ENCODE measurements around the gene AP5M1.
"Not testable (repeated sequence)": the region's sequence is repeated elsewhere in the genome, so short reads cannot be mapped to it uniquely, and the experiment has no call there.

The AP5M1 gene

DNA sequence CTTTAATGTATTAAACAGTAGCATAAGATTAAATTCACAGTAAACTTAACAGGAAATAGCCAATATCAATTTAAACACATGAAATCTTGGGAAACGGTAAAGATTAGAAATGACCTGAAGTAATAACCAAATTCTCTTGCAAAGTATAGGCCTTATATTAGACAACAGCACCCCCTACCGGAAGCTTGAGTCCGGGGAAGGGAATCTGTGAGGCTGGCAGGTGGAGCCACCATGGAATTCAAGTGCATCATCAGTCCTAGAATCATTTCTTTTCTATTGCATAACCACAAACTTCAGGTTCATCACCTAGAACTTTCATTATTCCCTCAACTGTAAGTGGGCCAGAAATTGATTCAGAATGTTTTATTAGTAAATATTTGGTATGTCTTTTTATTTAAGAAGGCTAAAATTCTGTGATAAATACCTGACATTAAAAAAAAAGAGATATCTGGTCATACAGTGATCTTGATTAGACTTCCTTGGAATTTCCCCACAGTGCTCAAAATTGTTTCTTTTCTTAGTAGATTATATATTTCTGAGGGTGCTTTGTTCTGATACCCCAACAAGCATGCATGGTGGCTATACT, 48.6 kb downstream of the AP5M1 start:
- Mint-ChIP-seq H3K4me3 (no peak overlapping the region), H3K36me3 (ENCODE audit: low read depth) (no peaks in the 10 kb centered on the region), H3K27ac (no peak overlapping the region), H3K4me1 (ENCODE audit: low read depth) (peaks cover 8% of the 10 kb centered on the region), H3K27me3 (no peaks in the 10 kb centered on the region), H3K9me3 (no peaks in the 10 kb centered on the region)

- H3K4me3 Mint-ChIP-seq = no peak overlapping the region
- no peak overlapping the region for H3K27ac Mint-ChIP-seq
- no peaks in the 10 kb centered on the region for H3K4me1 Mint-ChIP-seq (ENCODE audit: low read depth)
- no peaks in the 10 kb centered on the region for H3K36me3 Mint-ChIP-seq (ENCODE audit: low read depth)
- no peaks in the 10 kb centered on the region for H3K9me3 Mint-ChIP-seq
- H3K27me3 Mint-ChIP-seq = peaks cover 3% of the 10 kb centered on the region
Observed at GRCh38 chr14:57319636-57320192, 50.9 kb downstream of the AP5M1 start.

DNA sequence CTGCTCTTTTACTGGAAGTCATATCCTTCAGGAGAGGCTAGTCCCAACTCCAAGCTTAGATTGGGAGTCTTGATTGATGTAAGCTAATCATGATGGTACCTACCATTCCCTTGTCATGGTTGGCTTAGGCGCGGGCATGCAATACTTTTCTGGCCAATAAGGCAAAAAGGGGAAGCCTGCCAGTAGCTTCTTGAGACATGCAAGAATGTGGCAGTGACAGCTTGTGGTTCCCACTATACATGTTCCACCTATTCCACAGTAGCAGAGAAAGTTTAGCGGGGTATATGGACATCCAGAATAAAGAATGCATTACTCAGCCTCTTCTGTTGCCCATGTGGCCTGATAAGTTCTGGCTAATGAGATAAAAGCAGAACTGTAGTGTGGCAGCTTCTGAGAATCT, 55.0 kb downstream of the AP5M1 start:
- H3K27me3 Mint-ChIP-seq = peaks cover 7% of the 10 kb centered on the region
- H3K9me3 Mint-ChIP-seq = no peaks in the 10 kb centered on the region
- no peak overlapping the region for H3K4me3 Mint-ChIP-seq
- no peaks in the 10 kb centered on the region for H3K4me1 Mint-ChIP-seq (ENCODE audit: low read depth)
- H3K36me3 Mint-ChIP-seq (ENCODE audit: low read depth) = no peaks in the 10 kb centered on the region
- H3K27ac Mint-ChIP-seq = no peak overlapping the region

- no peak overlapping the region for H3K27ac Mint-ChIP-seq
- H3K4me3 Mint-ChIP-seq = no peak overlapping the region
- no peaks in the 10 kb centered on the region for H3K4me1 Mint-ChIP-seq (ENCODE audit: low read depth)
- no peaks in the 10 kb centered on the region for H3K9me3 Mint-ChIP-seq
- no peaks in the 10 kb centered on the region for H3K36me3 Mint-ChIP-seq (ENCODE audit: low read depth)
- peaks cover 7% of the 10 kb centered on the region for H3K27me3 Mint-ChIP-seq
Observed at GRCh38 chr14:57326253-57326652, 57.5 kb downstream of the AP5M1 start.

GRCh38 chr14:57329833-57330232, 61.1 kb downstream of the AP5M1 start:
- Mint-ChIP-seq H3K4me3 (no peak overlapping the region), H3K36me3 (ENCODE audit: low read depth) (peaks cover under 1% of the 10 kb centered on the region), H3K9me3 (peaks cover 14% of the 10 kb centered on the region), H3K4me1 (ENCODE audit: low read depth) (no peaks in the 10 kb centered on the region), H3K27me3 (peaks cover 4% of the 10 kb centered on the region), H3K27ac (no peak overlapping the region)

DNA sequence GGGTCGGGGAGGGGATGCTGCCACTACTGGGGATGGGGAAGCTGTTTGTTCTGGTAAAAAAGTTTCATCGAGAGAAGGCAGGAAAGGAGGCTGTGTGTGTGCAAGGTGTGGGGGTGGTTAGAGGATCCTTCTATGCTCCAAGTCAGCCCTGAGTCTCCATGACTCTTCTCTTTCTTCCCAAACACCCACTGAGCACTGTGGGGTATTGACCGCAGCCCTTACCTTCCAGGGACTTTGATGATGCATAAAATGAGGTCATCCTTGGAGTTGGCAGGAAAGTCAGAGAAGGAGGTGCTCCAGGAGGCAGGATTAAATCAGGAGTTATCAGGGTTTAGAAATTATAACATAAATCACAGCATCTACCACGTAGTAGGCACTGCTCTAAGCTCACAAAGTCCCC, 63.7 kb downstream of the AP5M1 start:
- H3K4me1 Mint-ChIP-seq (ENCODE audit: low read depth); H3K4me3 Mint-ChIP-seq; H3K27ac Mint-ChIP-seq; H3K36me3 Mint-ChIP-seq (ENCODE audit: low read depth); H3K27me3 Mint-ChIP-seq: not testable (repeated sequence)
- H3K9me3 Mint-ChIP-seq = peaks cover 19% of the 10 kb centered on the region

DNA sequence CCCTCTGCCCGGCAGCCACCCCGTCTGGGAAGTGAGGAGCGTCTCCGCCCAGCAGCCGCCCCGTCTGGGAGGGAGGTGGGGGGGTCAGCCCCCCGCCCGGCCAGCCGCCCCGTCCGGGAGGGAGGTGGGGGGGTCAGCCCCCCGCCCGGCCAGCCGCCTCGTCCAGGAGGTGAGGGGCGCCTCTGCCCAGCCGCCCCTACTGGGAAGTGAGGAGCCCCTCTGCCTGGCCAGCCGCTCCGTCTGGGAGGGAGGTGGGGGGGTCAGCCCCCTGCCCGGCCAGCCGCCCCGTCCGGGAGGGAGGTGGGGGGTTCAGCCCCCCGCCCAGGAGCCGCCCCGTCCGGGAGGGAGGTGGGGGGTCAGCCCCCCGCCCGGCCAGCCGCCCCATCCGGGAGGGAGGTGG, 65.0 kb downstream of the AP5M1 start:
- not testable (repeated sequence) for H3K4me1 Mint-ChIP-seq (ENCODE audit: low read depth); H3K4me3 Mint-ChIP-seq; H3K36me3 Mint-ChIP-seq (ENCODE audit: low read depth); H3K27ac Mint-ChIP-seq; H3K27me3 Mint-ChIP-seq
- peaks cover 19% of the 10 kb centered on the region for H3K9me3 Mint-ChIP-seq

GRCh38 chr14:57343545-57344297, 75.0 kb downstream of the AP5M1 start:
- not testable (repeated sequence) for H3K9me3 Mint-ChIP-seq, H3K4me3 Mint-ChIP-seq
- H3K27me3 Mint-ChIP-seq = peaks cover 27% of the 10 kb centered on the region

DNA sequence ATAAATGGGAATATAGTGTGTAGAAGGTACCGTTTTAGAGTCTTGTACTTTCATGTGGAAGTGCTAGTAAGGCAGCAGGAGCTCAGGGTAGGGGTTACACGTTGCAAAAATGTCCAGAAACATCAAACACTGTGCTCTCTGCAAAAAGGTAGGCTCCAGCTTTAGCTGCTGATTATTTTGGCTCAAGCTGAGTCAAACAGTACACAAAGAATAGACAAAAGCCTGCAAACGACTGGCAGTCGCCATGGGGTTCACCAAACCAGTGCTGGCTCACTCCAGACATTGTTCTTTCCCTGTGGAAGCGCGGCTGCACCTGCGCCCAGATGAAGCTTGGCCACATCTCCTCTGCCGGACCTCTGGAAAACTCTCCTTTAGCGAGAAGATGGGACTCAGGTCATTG, 76.3 kb downstream of the AP5M1 start:
- no peaks in the 10 kb centered on the region for H3K36me3 Mint-ChIP-seq (ENCODE audit: low read depth)
- H3K27ac Mint-ChIP-seq = no peak overlapping the region
- H3K4me3 Mint-ChIP-seq = no peak overlapping the region
- H3K4me1 Mint-ChIP-seq (ENCODE audit: low read depth) = no peaks in the 10 kb centered on the region
- H3K27me3 Mint-ChIP-seq = peaks cover 35% of the 10 kb centered on the region
- no peaks in the 10 kb centered on the region for H3K9me3 Mint-ChIP-seq

More at GRCh38 chr14:57343545-57344297, 75.0 kb downstream of the AP5M1 start:
- not testable (repeated sequence) for H3K27ac Mint-ChIP-seq; H3K36me3 Mint-ChIP-seq (ENCODE audit: low read depth); H3K4me1 Mint-ChIP-seq (ENCODE audit: low read depth)

DNA sequence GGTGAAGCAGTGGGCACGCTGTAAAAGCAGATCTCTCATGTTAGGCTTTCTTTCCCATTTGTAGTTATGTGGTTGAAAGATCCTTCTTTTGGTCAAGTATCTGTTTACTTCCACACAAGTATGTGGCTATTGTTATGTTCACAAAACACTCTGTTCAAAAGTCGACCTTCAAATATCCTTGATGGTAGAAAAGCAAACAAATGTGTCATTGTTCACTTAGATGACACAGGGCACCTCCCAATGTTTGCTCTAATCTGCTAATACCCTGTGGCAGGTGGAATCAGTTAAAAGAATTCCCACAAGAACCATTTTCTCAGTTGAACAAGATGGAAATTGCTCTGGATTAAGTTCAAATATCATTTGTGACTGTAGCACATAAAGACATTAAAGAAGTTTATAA, 78.0 kb downstream of the AP5M1 start:
- H3K4me3 Mint-ChIP-seq = no peak overlapping the region
- no peak overlapping the region for H3K27ac Mint-ChIP-seq
- no peaks in the 10 kb centered on the region for H3K9me3 Mint-ChIP-seq
- no peaks in the 10 kb centered on the region for H3K36me3 Mint-ChIP-seq (ENCODE audit: low read depth)
- H3K4me1 Mint-ChIP-seq (ENCODE audit: low read depth) = no peaks in the 10 kb centered on the region
- H3K27me3 Mint-ChIP-seq = peaks cover 38% of the 10 kb centered on the region

Measured in stimulated activated naive CD8-positive, alpha-beta T cell treated with anti-CD3 and anti-CD28 coated beads, Interleukin-15, Interleukin-2, amounts not matched to agents 100 ng/mL and 50 ng/mL, for 24 hours (primary cell).